DLD1 (cell line): ENCODE results near the gene UNC5A.

ENCODE experiments used
- in situ Hi-C: cut with HindIII; loops from 2 replicates; pipeline ENCODE4 v1.10.0; 2017; ENCODE audit warnings: low sequenced_read_pairs

UNC5A gene

GRCh38 chr5:176810081-176810597 is at the start of gene UNC5A:
TSS of gene UNC5A (plus strand) at chr5:176810559. CDS start at chr5:176810751, 192 bp downstream.
- in situ Hi-C loops, result no loop called here

GRCh38 chr5:176761755-176762154 is 48.6 kb upstream of the UNC5A start:
- in situ Hi-C loops, result no loop called here

GRCh38 chr5:176762489-176762888 is 47.9 kb upstream of the UNC5A start:
- in situ Hi-C loops, result no loop called here

- in situ Hi-C loops, result no loop called here
These were observed 44.7 kb upstream of the UNC5A start for GRCh38 chr5:176765687-176766086.

- in situ Hi-C loops, result no loop called here
These were observed 42.0 kb upstream of the UNC5A start for GRCh38 chr5:176768174-176768970.

GRCh38 chr5:176769911-176770310 is 40.4 kb upstream of the UNC5A start:
- in situ Hi-C loops, result no loop called here

- in situ Hi-C loops, result no loop called here
These were observed 39.9 kb upstream of the UNC5A start for GRCh38 chr5:176770431-176770830.

GRCh38 chr5:176771102-176771845 is 39.1 kb upstream of the UNC5A start:
- in situ Hi-C loops, result no loop called here

GRCh38 chr5:176772271-176773210 is 37.8 kb upstream of the UNC5A start:
- in situ Hi-C loops, result no loop called here

GRCh38 chr5:176773408-176774035 is 36.8 kb upstream of the UNC5A start:
- in situ Hi-C loops, result no loop called here

- in situ Hi-C loops, result no loop called here
These were observed 35.9 kb upstream of the UNC5A start for GRCh38 chr5:176774216-176775171.

- in situ Hi-C loops, result no loop called here
These were observed 35.0 kb upstream of the UNC5A start for GRCh38 chr5:176775409-176775808.

GRCh38 chr5:176776141-176776865 is 34.1 kb upstream of the UNC5A start:
- in situ Hi-C loops, result no loop called here

GRCh38 chr5:176776916-176777315 is 33.4 kb upstream of the UNC5A start:
- in situ Hi-C loops, result no loop called here

- in situ Hi-C loops, result no loop called here
These were observed 31.4 kb upstream of the UNC5A start for GRCh38 chr5:176778921-176779465.

GRCh38 chr5:176779537-176779936 is 30.8 kb upstream of the UNC5A start:
- in situ Hi-C loops, result no loop called here

GRCh38 chr5:176780176-176781053 is 29.9 kb upstream of the UNC5A start:
- in situ Hi-C loops, result no loop called here

GRCh38 chr5:176781054-176781375 is 29.3 kb upstream of the UNC5A start:
- in situ Hi-C loops, result no loop called here
